ENCODE results near the gene SNX7. TPM values are rescaled to one million over a fixed set of nuclear protein-coding genes. Genes with fewer than 3 reads are reported as not detected.
A peak's percentile ranks its signal among the peaks of the same experiment; 100 is the strongest.

Gene SNX7
- total RNA-seq, 1 donor from 2014 or later = 46.0 TPM

GRCh38 chr1:98793136-98793535, 131.6 kb downstream of the SNX7 start:
- Mint-ChIP-seq H3K27ac (ENCODE audit: unreplicated experiment) (no peak overlapping the region), H3K9me3 (ENCODE audit: unreplicated experiment) (no peaks in the 10 kb centered on the region), H3K4me1 (ENCODE audit: unreplicated experiment) (no peaks in the 10 kb centered on the region), H3K36me3 (ENCODE audit: low read depth, unreplicated experiment) (no peaks in the 10 kb centered on the region), H3K27me3 (ENCODE audit: unreplicated experiment) (no peaks in the 10 kb centered on the region), H3K4me3 (ENCODE audit: unreplicated experiment) (no peak overlapping the region)
- TF ChIP-seq CTCF (IDR thresholded peaks at IDR 0.05; ENCODE audit: unreplicated experiment) = no peak
- no peak for DNase-seq (ENCODE audit: low spot score)

GRCh38 chr1:98794196-98794886, 132.8 kb downstream of the SNX7 start:
- Mint-ChIP-seq H3K27ac (ENCODE audit: unreplicated experiment) (no peak overlapping the region), H3K4me3 (ENCODE audit: unreplicated experiment) (no peak overlapping the region), H3K4me1 (ENCODE audit: unreplicated experiment) (no peaks in the 10 kb centered on the region), H3K36me3 (ENCODE audit: low read depth, unreplicated experiment) (no peaks in the 10 kb centered on the region), H3K9me3 (ENCODE audit: unreplicated experiment) (no peaks in the 10 kb centered on the region), H3K27me3 (ENCODE audit: unreplicated experiment) (no peaks in the 10 kb centered on the region)
- peak; percentile 77 for TF ChIP-seq CTCF (IDR thresholded peaks at IDR 0.05; ENCODE audit: unreplicated experiment)
- DNase-seq (ENCODE audit: low spot score) = peak; percentile 39

- Mint-ChIP-seq H3K9me3 (ENCODE audit: unreplicated experiment) (no peaks in the 10 kb centered on the region), H3K36me3 (ENCODE audit: low read depth, unreplicated experiment) (no peaks in the 10 kb centered on the region), H3K4me3 (ENCODE audit: unreplicated experiment) (no peak overlapping the region), H3K4me1 (ENCODE audit: unreplicated experiment) (no peaks in the 10 kb centered on the region), H3K27ac (ENCODE audit: unreplicated experiment) (no peak overlapping the region), H3K27me3 (ENCODE audit: unreplicated experiment) (no peaks in the 10 kb centered on the region)
- no peak for TF ChIP-seq CTCF (IDR thresholded peaks at IDR 0.05; ENCODE audit: unreplicated experiment)
- no peak for DNase-seq (ENCODE audit: low spot score)
These were observed 134.5 kb downstream of the SNX7 start for GRCh38 chr1:98796049-98796448.

- H3K4me1 Mint-ChIP-seq (ENCODE audit: unreplicated experiment) = no peaks in the 10 kb centered on the region
- no peaks in the 10 kb centered on the region for H3K27me3 Mint-ChIP-seq (ENCODE audit: unreplicated experiment)
- DNase-seq (ENCODE audit: low spot score) = no peak
- no peak overlapping the region for H3K27ac Mint-ChIP-seq (ENCODE audit: unreplicated experiment)
- no peak overlapping the region for H3K4me3 Mint-ChIP-seq (ENCODE audit: unreplicated experiment)
- TF ChIP-seq CTCF (IDR thresholded peaks at IDR 0.05; ENCODE audit: unreplicated experiment) = no peak
- no peaks in the 10 kb centered on the region for H3K9me3 Mint-ChIP-seq (ENCODE audit: unreplicated experiment)
- H3K36me3 Mint-ChIP-seq (ENCODE audit: low read depth, unreplicated experiment) = no peaks in the 10 kb centered on the region
These were observed 136.0 kb downstream of the SNX7 start for GRCh38 chr1:98797506-98797905.
